Transverse colon (tissue), 3 donors: ENCODE measurements around the gene CLMN.

ENCODE experiments used
- CTCF ChIP-seq, 5 experiments: fragments of 200-600 bp in 3 of 5; fragments of 450-650 bp in 2 of 5; sonication (generic) in 3 of 5; IDR thresholded peaks; 1 replicate in 2 of 5; 2 replicates in 3 of 5; pipeline ENCODE4 v1.5.1; 2016 to 2017; ENCODE audit warnings: antibody characterized with exemption in 5 of 5, inconsistent platforms in 3 of 5, mild to moderate bottlenecking in 2 of 5, moderate library complexity in 1 of 5
- EP300 ChIP-seq: sonication (generic); formaldehyde crosslinking; IDR thresholded peaks from one replicate; pipeline ENCODE4 v1.6.1; 2017; ENCODE audit warnings: antibody characterized with exemption, low read depth
- POLR2A ChIP-seq: fragments of 450-650 bp; IDR thresholded peaks from one replicate; pipeline ENCODE4 v1.6.1; 2016; ENCODE audit warnings: antibody characterized with exemption, mild to moderate bottlenecking, moderate library complexity

- TF ChIP-seq CTCF (IDR thresholded peaks at IDR 0.05) (no peak), EP300 (no peak), POLR2A (no peak)
Observed at GRCh38 chr14:95300002-95300696, 19.6 kb downstream of the CLMN start.
